PC-9 (cell line): ENCODE measurements around the gene OSBPL3. TPM values are rescaled to one million over a fixed set of nuclear protein-coding genes. Genes with fewer than 3 reads are reported as not detected.

Experiments used
- BruUV-seq: library from RNA; stranded (reverse); fragments of 400-500 nt; replicated peaks from 2 replicates; lab custom pipeline; 2021; lab: Mats Ljungman, UMichigan
- CTCF ChIA-PET: fragments of 300-600 bp; sonication (Branson Sonifier 250); formaldehyde crosslinking; loops from one replicate; lab custom pipeline; 2022; ENCODE audit warnings: antibody characterized with exemption; lab: Charles Lee
- POLR2A ChIA-PET: fragments of 300-600 bp; sonication (Branson Sonifier 250); formaldehyde crosslinking; loops from one replicate; lab custom pipeline; 2022; ENCODE audit warnings: antibody characterized with exemption; ENCODE audit not compliant: unreplicated experiment; lab: Charles Lee
- DNase-seq, 2 experiments: peaks; one replicate each; pipeline versions ENCODE4 v3.0.0 to v3.0.0-alpha.2; 2015 to 2022; ENCODE audit warnings: mixed read lengths in 1 of 2
- H2AFZ ChIP-seq: fragments of 200-600 bp; sonication (generic); 2 replicates; pipeline ENCODE4 v1.8.1; 2017; ENCODE audit warnings: antibody characterized with exemption
- H3F3A ChIP-seq: fragments of 200-600 bp; sonication (generic); 2 replicates; pipeline ENCODE4 v1.8.1; 2017; ENCODE audit warnings: antibody characterized with exemption, mild to moderate bottlenecking, low read depth; ENCODE audit not compliant: insufficient read depth
- H3K27ac ChIP-seq: fragments of 200-600 bp; sonication (generic); 2 replicates; pipeline ENCODE4 v1.6.1; 2016; ENCODE audit warnings: mixed run types
- H3K27me3 ChIP-seq: fragments of 200-600 bp; sonication (generic); 2 replicates; pipeline ENCODE4 v1.6.1; 2016; ENCODE audit warnings: low read depth, mixed run types; ENCODE audit not compliant: insufficient read depth
- H3K36me3 ChIP-seq: fragments of 200-600 bp; sonication (generic); 2 replicates; pipeline ENCODE4 v1.6.1; 2016; ENCODE audit warnings: low read depth, mixed run types
- H3K4me1 ChIP-seq: fragments of 200-600 bp; sonication (generic); replicated peaks from 2 replicates; pipeline ENCODE4 v1.6.1; 2016; ENCODE audit warnings: mixed run types; ENCODE audit not compliant: insufficient read depth
- H3K4me2 ChIP-seq: fragments of 200-600 bp; sonication (generic); 2 replicates; pipeline ENCODE4 v1.6.1; 2017; ENCODE audit warnings: mixed run types
- H3K4me3 ChIP-seq: fragments of 200-600 bp; sonication (generic); 2 replicates; pipeline ENCODE4 v1.6.1; 2016; ENCODE audit warnings: mixed run types
- H3K79me2 ChIP-seq: fragments of 200-600 bp; sonication (generic); 2 replicates; pipeline ENCODE4 v1.6.1; 2017; ENCODE audit warnings: low read depth, mixed run types
- H3K9me2 ChIP-seq: fragments of 200-600 bp; sonication (generic); 2 replicates; pipeline ENCODE4 v1.8.1; 2017; ENCODE audit warnings: mild to moderate bottlenecking; ENCODE audit not compliant: insufficient read depth
- H3K9me3 ChIP-seq: fragments of 200-600 bp; sonication (generic); 2 replicates; pipeline ENCODE4 v1.8.1; 2016; ENCODE audit warnings: low read depth; ENCODE audit not compliant: insufficient read depth
- H4K20me1 ChIP-seq: fragments of 200-600 bp; sonication (generic); 2 replicates; pipeline ENCODE4 v1.8.1; 2017; ENCODE audit not compliant: insufficient read depth
- CTCF ChIP-seq: fragments of 200-600 bp; sonication (generic); conservative IDR thresholded peaks from 2 replicates; pipeline ENCODE4 v1.6.1; 2017; ENCODE audit warnings: mixed run types, antibody characterized with exemption, mild to moderate bottlenecking, moderate library complexity
- EZH2 ChIP-seq: fragments of 200-600 bp; sonication (generic); IDR thresholded peaks from 2 replicates; pipeline ENCODE4 v1.8.0; 2017; ENCODE audit warnings: antibody characterized with exemption, low read depth
- intact Hi-C: fragments of 100-400 bp; cut with micrococcal nuclease; formaldehyde crosslinking; loops from one replicate; pipeline ENCODE4 v1.10.0; 2022; ENCODE audit not compliant: unreplicated experiment
- total RNA-seq: library from RNA; stranded (reverse); gene quantifications from 2 replicates; pipeline ENCODE4 v1.2.3, GENCODE V29; 2021

The OSBPL3 gene
- total RNA-seq, 1 experiment from 2014 or later = 87.6 TPM

- Histone ChIP-seq H2AFZ (no peak overlapping the region), H3K4me1 (peaks cover 51% of the 10 kb centered on the region), H4K20me1 (no peaks in the 10 kb centered on the region), H3K27me3 (no peaks in the 10 kb centered on the region), H3K27ac (peak overlapping the region; percentile 28; the same call in 1 of the 2 replicates), H3K4me3 (no peak overlapping the region), H3K36me3 (peaks cover 10% of the 10 kb centered on the region; the same call in 1 of the 2 replicates), H3K9me2 (no peaks in the 10 kb centered on the region), H3K79me2 (peaks cover 70% of the 10 kb centered on the region), H3F3A (peaks cover 29% of the 10 kb centered on the region), H3K4me2 (peak overlapping the region; percentile 2; the same call in 1 of the 2 replicates), H3K9me3 (no peaks in the 10 kb centered on the region)
- no TSS peak for BruUV-seq
- ChIA-PET POLR2A (no interaction called here), CTCF (interaction anchor here (0.6 to 0.9 kb wide), 3 partner anchors 10 to 1654 kb away, joined by 3 to 7 read pairs (median 3); no protein-coding TSS in a partner anchor)
- peak in 1 of 2 experiments; percentile 70 for DNase-seq
- TF ChIP-seq CTCF (no peak), EZH2 (no peak)
- intact Hi-C loops = no loop called here
These were observed 53.1 kb downstream of the OSBPL3 start for GRCh38 chr7:24926623-24927524.

GRCh38 chr7:24924375-24924774 is 55.6 kb downstream of the OSBPL3 start:
- Histone ChIP-seq H3K4me1 (peaks cover 76% of the 10 kb centered on the region), H3K36me3 (no peaks in the 10 kb centered on the region), H3K9me2 (no peaks in the 10 kb centered on the region), H2AFZ (no peak overlapping the region), H4K20me1 (no peaks in the 10 kb centered on the region), H3K4me3 (no peak overlapping the region), H3K4me2 (no peak overlapping the region), H3K27me3 (no peaks in the 10 kb centered on the region), H3K27ac (no peak overlapping the region), H3K9me3 (no peaks in the 10 kb centered on the region), H3K79me2 (peaks cover 84% of the 10 kb centered on the region), H3F3A (peaks cover 50% of the 10 kb centered on the region)
- intact Hi-C loops = no loop called here
- POLR2A ChIA-PET = no interaction called here
- TF ChIP-seq EZH2 = no peak
- TF ChIP-seq CTCF = no peak
- no TSS peak for BruUV-seq
- no peak for DNase-seq
- CTCF ChIA-PET = interaction anchor here (0.6 kb wide), 1 partner anchor 169 kb away, joined by 3 read pairs; no protein-coding TSS in a partner anchor

GRCh38 chr7:24923172-24923865 is 56.7 kb downstream of the OSBPL3 start:
- no TSS peak for BruUV-seq
- H4K20me1 ChIP-seq = no peaks in the 10 kb centered on the region
- no peak overlapping the region for H3K4me3 ChIP-seq
- POLR2A ChIA-PET = no interaction called here
- H3K27me3 ChIP-seq = no peaks in the 10 kb centered on the region
- DNase-seq = no peak
- peak overlapping the region; percentile 61 for H3K27ac ChIP-seq
- CTCF ChIA-PET = interaction anchor here (0.7 kb wide), 1 partner anchor 43 kb away, joined by 3 read pairs; no protein-coding TSS in a partner anchor
- H3F3A ChIP-seq = peaks cover 50% of the 10 kb centered on the region
- TF ChIP-seq CTCF (no peak), EZH2 (no peak)
- peaks cover 84% of the 10 kb centered on the region for H3K79me2 ChIP-seq
- intact Hi-C loops = no loop called here
- no peaks in the 10 kb centered on the region for H3K36me3 ChIP-seq
- peak overlapping the region; percentile 66 for H3K4me2 ChIP-seq
- H2AFZ ChIP-seq = no peak overlapping the region
- no peaks in the 10 kb centered on the region for H3K9me2 ChIP-seq
- peaks cover 70% of the 10 kb centered on the region for H3K4me1 ChIP-seq
- H3K9me3 ChIP-seq = no peaks in the 10 kb centered on the region
